ENCODE measurements around the gene REG4. TPM values are rescaled to one million over a fixed set of nuclear protein-coding genes. Genes with fewer than 3 reads are reported as not detected.

Gene REG4
- polyA plus RNA-seq, 3 donors, result not detected

DNA sequence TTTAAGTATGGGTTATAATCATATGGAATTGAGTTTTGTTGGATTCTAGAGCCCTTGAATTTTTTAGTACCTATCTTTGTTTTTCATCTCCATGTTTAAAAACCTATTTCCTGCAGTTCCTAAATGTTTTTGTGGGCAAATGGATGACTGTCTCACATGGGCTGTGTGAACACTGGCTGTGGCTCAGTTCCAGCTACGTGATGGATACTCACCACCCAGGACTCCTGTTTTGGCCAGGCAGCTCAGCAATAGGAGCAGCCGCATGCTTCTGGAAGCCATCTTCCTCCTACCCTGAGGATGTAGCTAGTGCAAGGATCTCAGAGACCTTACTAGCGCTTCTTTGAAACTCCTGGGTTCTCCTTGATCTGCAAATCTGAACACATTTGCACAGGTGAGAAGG is 2.8 kb downstream of the REG4 start:
- Mint-ChIP-seq H3K4me3 (no peak overlapping the region), H3K36me3 (no peaks in the 10 kb centered on the region), H3K27ac (no peak overlapping the region), H3K9me3 (peaks cover 0 to 2% (median 0%) of the 10 kb centered on the region in 7 donors), H3K4me1 (no peaks in the 10 kb centered on the region), H3K27me3 (ENCODE audit: low read depth in 3 of 3) (peaks cover 0 to 7% (median 4%) of the 10 kb centered on the region in 3 donors)
- H4K20me1 ChIP-seq (ENCODE audit: insufficient read depth, low read length), result no peaks in the 10 kb centered on the region
- intact Hi-C loops (cut with micrococcal nuclease), result no loop called here
- H3K4me3 ChIP-seq (replicated peaks in 1 of 3; ENCODE audit: low read depth in 2 of 3, low read length in 3 of 3), result no peak overlapping the region
- H3K4me2 ChIP-seq (replicated peaks; ENCODE audit: extremely low read depth, low read length, poor library complexity, severe bottlenecking), result no peak overlapping the region
- DNase-seq, result no peak
- H3K4me1 ChIP-seq (ENCODE audit: control insufficient read depth in 1 of 2, insufficient read depth in 2 of 2, low read length in 2 of 2), result no peaks in the 10 kb centered on the region
- no peak overlapping the region for H2AFZ ChIP-seq (ENCODE audit: insufficient read depth, low read depth, low read length, poor library complexity, severe bottlenecking)
- no peak overlapping the region for H3K27ac ChIP-seq (ENCODE audit: low read depth in 1 of 2, low read length in 2 of 2)
- no peaks in the 10 kb centered on the region for H3K27me3 ChIP-seq (ENCODE audit: control insufficient read depth in 2 of 2, insufficient read depth in 2 of 2, low read length in 2 of 2)
- H3K9ac ChIP-seq (ENCODE audit: insufficient read depth, low read length, poor library complexity, severe bottlenecking), result no peak overlapping the region
- H3K9me3 ChIP-seq (replicated peaks in 1 of 2; ENCODE audit: control insufficient read depth in 1 of 2, insufficient read depth in 1 of 2, low read length in 2 of 2), result no peaks in the 10 kb centered on the region
- no peak for TF ChIP-seq CTCF (IDR thresholded peaks at IDR 0.05)
- no peaks in the 10 kb centered on the region for H3K36me3 ChIP-seq (replicated peaks in 1 of 2; ENCODE audit: control insufficient read depth in 1 of 2, insufficient read depth in 2 of 2, low read length in 2 of 2)
- no peaks in the 10 kb centered on the region for H3K79me2 ChIP-seq (ENCODE audit: insufficient read depth, low read length)
- WGBS (ENCODE audit: insufficient coverage), result 50% methylated on average over 2 of the region's 3 CpGs

DNA sequence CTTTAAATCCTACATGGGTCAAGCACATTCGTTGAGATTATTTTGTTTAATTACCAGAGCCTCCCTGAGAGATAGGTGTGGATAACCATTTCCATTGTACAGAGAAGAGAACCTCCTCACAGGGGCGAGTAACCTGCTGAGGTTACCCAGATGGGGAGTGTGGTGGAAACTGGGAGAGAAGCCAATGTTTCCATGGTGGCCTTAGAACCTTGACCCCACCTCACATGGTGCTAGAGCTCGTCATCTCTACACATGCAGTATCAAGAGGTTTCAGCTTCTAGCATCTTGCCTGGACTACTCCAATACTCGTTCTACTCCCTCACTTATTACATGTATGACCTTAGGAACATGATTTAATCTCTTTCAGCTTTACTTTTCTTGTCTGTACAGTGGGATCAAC is 4.8 kb downstream of the REG4 start:
- Histone ChIP-seq H3K27me3 (ENCODE audit: control insufficient read depth in 2 of 2, insufficient read depth in 2 of 2, low read length in 2 of 2) (no peaks in the 10 kb centered on the region), H3K4me2 (replicated peaks; ENCODE audit: extremely low read depth, low read length, poor library complexity, severe bottlenecking) (no peak overlapping the region), H3K36me3 (replicated peaks in 1 of 2; ENCODE audit: control insufficient read depth in 1 of 2, insufficient read depth in 2 of 2, low read length in 2 of 2) (no peaks in the 10 kb centered on the region), H2AFZ (ENCODE audit: insufficient read depth, low read depth, low read length, poor library complexity, severe bottlenecking) (no peak overlapping the region), H3K79me2 (ENCODE audit: insufficient read depth, low read length) (no peaks in the 10 kb centered on the region), H3K9ac (ENCODE audit: insufficient read depth, low read length, poor library complexity, severe bottlenecking) (no peak overlapping the region), H3K27ac (ENCODE audit: low read depth in 1 of 2, low read length in 2 of 2) (no peak overlapping the region), H3K4me1 (ENCODE audit: control insufficient read depth in 1 of 2, insufficient read depth in 2 of 2, low read length in 2 of 2) (no peaks in the 10 kb centered on the region), H4K20me1 (ENCODE audit: insufficient read depth, low read length) (no peaks in the 10 kb centered on the region), H3K4me3 (replicated peaks in 1 of 3; ENCODE audit: low read depth in 2 of 3, low read length in 3 of 3) (no peak overlapping the region), H3K9me3 (replicated peaks in 1 of 2; ENCODE audit: control insufficient read depth in 1 of 2, insufficient read depth in 1 of 2, low read length in 2 of 2) (no peaks in the 10 kb centered on the region)
- Mint-ChIP-seq H3K9me3 (peaks cover 0 to 2% (median 0%) of the 10 kb centered on the region in 7 donors), H3K4me1 (no peaks in the 10 kb centered on the region), H3K27me3 (ENCODE audit: low read depth in 3 of 3) (peaks cover 0 to 5% (median 4%) of the 10 kb centered on the region in 3 donors), H3K4me3 (no peak overlapping the region), H3K27ac (no peak overlapping the region), H3K36me3 (no peaks in the 10 kb centered on the region)
- WGBS (ENCODE audit: insufficient coverage), result 70% methylated on average over 2 of the region's 4 CpGs
- no peak for TF ChIP-seq CTCF (IDR thresholded peaks at IDR 0.05)
- intact Hi-C loops (cut with micrococcal nuclease), result no loop called here
- no peak for DNase-seq

Measured in CD14-positive monocyte (primary cell).